NCI-H1417 treated with DMSO at 0.1 percent for 48 hours (cell line): ENCODE measurements around the gene CENPX.

Experiments used
- DNase-seq: peaks from one replicate; lab custom pipeline; 2025; lab: John Stamatoyannopoulos, UW

The CENPX gene

GRCh38 chr17:82055023-82055964 is 32.6 kb upstream of the CENPX start:
- DNase-seq = no peak

DNA sequence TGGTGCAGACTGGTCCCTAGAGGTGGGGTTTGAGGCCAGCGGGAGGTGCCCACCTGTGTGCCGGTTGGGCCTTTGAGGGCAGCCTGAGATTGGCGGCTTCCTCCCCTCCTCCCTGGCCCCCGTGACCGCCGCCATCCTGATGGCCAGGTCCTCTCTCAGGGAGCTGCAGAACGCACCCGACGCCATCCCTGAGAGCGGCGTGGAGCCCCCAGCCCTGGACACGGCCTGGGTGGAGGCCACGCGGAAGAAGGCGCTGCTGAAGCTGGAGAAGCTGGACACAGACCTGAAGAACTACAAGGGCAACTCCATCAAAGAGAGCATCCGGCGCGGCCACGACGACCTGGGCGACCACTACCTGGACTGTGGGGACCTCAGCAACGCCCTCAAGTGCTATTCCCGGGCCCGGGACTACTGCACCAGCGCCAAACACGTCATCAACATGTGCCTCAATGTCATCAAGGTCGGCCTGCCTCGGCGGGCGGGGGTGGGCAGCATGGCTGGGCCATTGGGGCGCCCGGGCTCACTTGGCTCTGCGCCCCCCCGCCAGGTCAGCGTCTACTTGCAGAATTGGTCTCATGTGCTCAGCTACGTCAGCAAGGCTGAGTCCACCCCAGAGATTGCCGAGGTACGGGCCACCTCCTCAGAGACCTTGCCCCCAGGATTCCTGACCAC is 31.8 kb upstream of the CENPX start:
- no peak for DNase-seq

DNA sequence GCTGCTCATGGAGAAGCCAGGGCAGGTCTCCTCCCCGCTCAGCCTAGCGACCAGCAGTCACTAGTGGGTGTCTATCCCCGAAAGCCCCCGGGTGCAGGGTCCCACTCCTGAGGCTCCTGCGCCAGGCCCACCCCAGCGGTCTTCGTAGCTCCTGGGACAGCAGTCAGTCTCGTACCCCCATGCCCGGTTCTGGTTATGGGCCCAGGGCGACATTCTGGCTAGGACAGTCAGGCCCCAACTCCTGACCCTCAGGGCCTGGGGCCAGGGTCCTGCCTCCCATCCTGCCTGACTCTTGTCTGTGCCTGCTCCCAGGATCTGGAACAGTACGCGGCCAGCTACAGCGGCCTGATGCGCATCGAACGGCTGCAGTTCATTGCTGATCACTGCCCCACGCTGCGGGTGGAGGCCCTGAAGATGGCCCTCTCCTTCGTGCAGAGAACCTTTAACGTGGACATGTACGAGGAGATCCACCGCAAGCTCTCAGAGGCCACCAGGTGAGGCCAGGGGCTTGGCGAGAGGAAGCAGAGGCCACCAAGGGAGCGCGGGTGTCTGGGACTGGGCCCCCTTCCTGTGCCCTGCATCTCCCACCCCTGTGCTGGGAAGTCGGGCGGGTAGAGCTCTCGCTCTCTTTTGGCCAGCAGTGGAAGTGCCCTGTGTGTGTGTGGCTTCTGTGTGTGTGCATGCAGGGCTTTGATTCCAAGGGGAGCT is 31.0 kb upstream of the CENPX start:
- DNase-seq = no peak

- DNase-seq = no peak
These were observed 30.5 kb upstream of the CENPX start for GRCh38 chr17:82053130-82053529.

- DNase-seq = no peak
These were observed 30.0 kb upstream of the CENPX start for GRCh38 chr17:82052638-82053059.

GRCh38 chr17:82051776-82052637 is 29.3 kb upstream of the CENPX start, which contains the start of the genes GPS1 and RFNG:
TSS of gene GPS1 (plus strand) at chr17:82051898. CDS start at chr17:82051932, 34 bp downstream.
TSS of gene RFNG (minus strand) at chr17:82051811. CDS start at chr17:82051766, 45 bp downstream.
- no peak for DNase-seq

- no peak for DNase-seq
These were observed 28.3 kb upstream of the CENPX start for GRCh38 chr17:82050761-82051641.

DNA sequence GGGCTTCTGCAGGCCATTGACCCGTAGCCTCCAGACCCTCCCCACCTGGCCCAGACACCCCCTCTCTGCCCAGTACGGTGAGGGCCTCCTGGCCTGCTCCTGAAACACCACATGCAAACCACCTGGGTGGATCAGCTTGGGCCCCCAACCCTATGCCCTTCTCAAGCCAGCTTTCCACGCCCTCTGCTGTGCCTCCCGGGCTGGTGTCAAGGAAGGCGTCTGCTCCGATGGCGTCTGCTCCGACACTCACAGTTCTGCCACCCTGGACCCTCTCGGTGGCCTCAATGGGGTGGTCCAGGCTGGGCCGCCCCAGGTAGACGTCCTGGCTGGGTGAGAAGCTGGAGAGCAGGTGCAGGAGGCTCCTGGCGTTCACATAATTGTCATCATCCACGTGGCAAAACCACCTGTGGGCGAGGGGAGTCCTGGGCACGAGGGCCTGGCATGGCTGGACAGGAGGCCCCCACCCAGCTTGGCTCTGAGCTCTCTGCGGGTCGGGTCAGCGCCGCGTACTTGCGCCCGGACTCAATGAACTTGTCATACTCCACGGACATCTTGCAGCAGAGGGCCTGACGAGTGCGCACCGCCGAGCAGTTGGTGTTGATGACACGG is 27.6 kb upstream of the CENPX start:
- DNase-seq = no peak

DNA sequence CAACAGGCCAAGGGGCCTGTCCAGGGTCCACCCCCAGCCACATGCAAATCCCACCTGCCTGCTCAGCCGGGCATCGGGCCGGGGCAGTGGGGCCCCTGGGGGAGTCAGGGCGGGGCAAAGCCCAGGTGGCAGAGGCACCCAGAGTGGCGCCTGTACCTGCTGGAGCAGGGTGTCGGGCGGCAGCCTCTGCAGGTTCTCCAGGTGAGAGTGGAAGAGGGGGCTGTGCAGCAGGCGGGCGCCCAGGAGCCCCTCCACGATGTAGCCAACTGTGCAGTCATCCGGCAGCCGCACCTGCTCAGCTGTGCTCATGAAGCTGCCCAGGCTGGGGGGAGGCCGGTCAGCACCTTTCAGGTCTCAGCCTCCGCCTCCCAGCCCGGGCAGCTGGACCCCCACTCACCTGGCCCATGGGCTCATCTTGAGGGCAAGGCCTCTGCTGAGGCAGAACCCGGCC is 26.9 kb upstream of the CENPX start:
- no peak for DNase-seq

DNA sequence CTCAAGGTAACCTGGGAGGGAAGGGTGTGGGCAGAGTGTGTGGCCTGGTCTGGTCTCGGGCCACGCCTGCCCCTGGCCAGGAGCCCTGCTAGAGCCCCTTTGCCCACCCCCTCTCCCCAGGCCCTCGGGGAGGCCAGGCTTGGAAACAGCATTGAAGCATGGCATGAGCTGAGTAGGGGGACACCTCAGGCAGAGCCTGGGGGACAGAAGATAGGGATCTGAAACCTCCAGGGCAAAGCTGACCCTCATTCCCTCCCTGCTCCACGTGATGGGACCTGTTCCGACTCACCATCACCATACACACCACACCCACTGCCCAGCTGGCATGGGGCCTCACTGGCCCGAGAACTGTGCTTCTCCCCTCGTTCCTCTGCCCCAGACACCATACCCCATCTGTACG is 26.4 kb upstream of the CENPX start:
- no peak for DNase-seq

DNA sequence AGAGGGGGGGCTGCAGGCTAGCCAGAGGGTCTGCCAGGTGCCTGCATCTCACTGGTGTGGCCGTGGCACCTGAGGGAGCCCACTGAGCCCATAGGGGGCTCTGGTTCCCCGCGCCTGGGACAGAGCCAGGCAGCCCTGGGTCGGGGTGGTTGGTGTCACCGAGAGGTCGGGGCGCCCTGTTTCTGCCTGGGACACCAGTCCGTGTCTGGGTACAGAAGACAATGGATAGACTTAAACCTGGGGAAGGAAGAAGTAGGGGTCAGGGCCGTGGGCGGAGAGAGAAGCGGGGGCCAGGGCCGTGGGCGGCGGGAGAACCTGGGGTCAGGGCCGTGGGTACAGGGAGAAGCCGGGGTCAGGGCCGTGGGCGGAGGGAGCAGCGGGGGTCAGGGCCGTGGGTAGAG is 25.9 kb upstream of the CENPX start:
- no peak for DNase-seq

DNA sequence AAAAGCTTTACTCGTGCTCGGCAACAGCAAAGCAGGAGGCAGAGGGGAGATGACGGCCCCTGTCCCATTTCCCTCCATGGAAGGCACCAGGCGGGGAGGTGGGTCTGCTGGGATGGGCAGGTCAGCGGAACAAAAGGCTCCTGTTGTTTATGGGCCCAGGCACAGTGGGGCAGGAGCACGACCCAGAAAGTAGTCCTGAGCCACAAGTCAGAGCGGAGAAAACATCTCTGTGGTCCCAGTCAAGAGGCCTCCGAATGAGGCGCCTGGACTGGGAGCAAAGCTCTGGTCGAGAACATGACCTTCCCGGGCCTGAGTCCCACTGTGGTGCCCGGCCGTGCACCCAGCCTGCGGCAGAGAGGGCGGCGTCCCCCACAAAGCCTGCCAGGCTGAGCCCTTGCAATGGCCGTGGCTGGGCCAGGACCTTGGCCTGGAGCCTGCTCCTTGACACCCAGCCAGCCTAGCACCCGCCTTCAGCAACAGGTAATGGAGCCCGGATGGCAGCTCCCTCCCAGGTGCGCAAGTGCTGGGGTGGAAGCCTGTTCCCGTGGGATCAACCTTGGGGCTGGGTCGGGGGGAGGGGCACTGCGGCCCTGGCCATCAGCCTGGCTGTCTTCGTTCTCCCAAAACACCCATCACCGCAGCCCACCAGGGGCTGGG is 25.4 kb upstream of the CENPX start:
- no peak for DNase-seq

- DNase-seq = no peak
These were observed 24.7 kb upstream of the CENPX start for GRCh38 chr17:82047379-82047778.

DNA sequence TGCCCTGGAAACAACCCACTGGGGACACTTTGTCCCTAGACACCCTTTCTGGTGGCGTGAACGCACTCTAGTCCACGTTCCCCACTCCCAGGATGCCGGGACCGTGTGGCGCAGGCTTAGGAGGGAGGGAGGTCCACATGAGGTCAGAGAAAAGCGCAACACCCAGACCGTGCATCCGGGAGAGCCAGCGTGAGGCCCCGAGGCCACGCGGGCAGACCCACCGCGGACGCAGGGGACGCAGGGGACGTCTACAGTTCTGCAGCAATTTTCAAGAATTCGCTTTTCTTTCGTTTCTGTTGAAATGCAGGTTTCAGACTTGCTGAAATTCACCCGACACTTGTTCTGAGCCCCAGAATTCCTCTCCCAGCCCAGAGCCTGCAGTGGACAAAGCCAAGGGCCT is 24.2 kb upstream of the CENPX start:
- DNase-seq = no peak

GRCh38 chr17:82045936-82046484 is 23.3 kb upstream of the CENPX start:
- no peak for DNase-seq

- DNase-seq = no peak
These were observed 20.8 kb upstream of the CENPX start for GRCh38 chr17:82043507-82043906.

DNA sequence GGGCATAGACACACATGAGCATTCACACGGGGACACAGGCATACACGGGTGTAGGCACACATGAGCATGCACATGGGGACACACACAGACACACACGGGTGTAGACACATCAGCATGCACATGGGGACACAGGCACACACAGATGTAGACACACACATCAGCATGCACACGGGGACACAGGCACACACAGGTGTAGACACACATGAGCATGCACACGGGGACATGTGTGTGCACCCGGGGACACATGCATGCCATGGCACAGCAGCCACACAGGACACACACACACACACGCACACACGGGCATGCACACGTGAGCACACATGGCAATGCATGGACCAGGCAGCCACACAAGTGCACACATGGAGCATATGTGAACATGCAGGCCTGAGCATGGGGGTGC is 20.0 kb upstream of the CENPX start:
- no peak for DNase-seq

- no peak for DNase-seq
These were observed 18.6 kb upstream of the CENPX start for GRCh38 chr17:82041144-82041814.
